LNCaP clone FGC (cell line): ENCODE results near the gene IL6R.
A peak's percentile ranks its signal among the peaks of the same experiment; 100 is the strongest.

Experiments
- DNase-seq: peaks from one replicate; pipeline ENCODE4 v3.0.0-alpha.2; 2011; ENCODE audit warnings: low read depth
- H3K4me3 ChIP-seq: 2 replicates; pipeline ENCODE4 v1.5.1; 2011; ENCODE audit warnings: mild to moderate bottlenecking, low read depth, low read length, control low read depth
- TF ChIP-seq, protein P1 (sequence below): IDR thresholded peaks from 2 replicates; pipeline ENCODE4 v1.5.1; 2012; ENCODE audit warnings: mild to moderate bottlenecking; ENCODE audit not compliant: control insufficient read depth, insufficient read depth; ENCODE audit errors: extremely low read depth

IL6R gene

DNA sequence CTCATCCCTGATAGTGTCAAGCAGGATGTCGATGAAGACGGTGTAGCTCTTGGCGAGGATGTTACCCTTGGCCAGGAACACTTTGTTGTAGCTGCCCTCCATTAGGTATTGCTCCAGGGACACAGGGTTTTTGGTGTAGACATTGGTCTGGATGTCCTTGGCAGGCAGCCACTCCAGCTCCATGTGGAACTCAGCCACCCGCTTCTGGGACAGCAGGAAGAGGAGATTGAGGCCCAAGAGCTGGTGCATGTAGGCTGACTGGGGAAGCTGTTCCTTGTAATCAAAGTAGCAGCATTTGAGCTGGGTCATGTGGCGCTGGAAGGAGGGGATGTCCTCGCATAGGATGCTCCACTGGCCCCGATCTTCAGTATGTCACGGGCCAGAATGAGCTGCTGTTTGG is 9.5 kb downstream of the IL6R start:
- DNase-seq, result peak; percentile 50
- TF ChIP-seq, protein P1, sequence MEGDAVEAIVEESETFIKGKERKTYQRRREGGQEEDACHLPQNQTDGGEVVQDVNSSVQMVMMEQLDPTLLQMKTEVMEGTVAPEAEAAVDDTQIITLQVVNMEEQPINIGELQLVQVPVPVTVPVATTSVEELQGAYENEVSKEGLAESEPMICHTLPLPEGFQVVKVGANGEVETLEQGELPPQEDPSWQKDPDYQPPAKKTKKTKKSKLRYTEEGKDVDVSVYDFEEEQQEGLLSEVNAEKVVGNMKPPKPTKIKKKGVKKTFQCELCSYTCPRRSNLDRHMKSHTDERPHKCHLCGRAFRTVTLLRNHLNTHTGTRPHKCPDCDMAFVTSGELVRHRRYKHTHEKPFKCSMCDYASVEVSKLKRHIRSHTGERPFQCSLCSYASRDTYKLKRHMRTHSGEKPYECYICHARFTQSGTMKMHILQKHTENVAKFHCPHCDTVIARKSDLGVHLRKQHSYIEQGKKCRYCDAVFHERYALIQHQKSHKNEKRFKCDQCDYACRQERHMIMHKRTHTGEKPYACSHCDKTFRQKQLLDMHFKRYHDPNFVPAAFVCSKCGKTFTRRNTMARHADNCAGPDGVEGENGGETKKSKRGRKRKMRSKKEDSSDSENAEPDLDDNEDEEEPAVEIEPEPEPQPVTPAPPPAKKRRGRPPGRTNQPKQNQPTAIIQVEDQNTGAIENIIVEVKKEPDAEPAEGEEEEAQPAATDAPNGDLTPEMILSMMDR, result no peak
- no peak overlapping the region for H3K4me3 ChIP-seq

DNA sequence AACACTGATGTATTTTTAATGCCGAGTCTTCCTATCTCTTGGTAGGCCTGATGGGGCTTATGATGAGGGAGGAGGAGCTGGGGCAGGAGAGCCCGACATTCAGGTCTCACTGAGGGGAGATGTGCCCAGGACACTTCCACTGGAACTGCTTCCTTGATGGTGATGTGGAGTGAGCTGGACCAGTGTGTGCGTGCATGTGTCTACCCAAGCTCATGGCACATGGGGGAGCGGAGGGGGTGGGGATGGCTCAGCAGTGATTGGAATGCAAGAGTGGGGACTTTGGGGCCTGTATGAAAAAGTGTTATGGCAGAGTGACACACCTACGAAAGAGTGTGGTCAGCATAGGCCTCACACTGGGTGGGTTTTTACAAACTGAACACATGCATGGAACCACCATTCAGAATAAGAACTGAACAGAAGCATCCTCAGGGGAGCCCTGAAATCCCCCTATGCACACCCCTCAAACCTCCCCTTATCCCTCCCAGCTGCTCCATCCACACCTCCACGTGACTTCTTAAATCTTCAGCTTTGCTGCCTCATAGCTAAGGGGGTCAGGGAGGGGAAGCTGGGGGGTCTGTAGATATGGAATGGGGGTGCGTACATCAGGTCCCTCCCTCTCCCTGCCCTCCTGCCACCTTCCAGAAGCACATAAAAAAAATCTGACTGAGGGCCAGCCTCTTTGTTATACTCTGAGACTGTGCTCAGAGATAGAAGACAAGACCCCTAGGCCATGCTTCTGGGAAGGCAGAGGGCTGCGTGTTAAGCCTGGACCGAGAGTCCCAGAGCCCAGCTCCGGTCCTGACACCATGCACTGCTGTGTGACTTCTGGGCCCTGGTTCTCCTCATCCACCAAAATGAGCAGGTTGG is 11.6 kb downstream of the IL6R start:
- DNase-seq, result no peak
- TF ChIP-seq, protein P1, result no peak
- H3K4me3 ChIP-seq, result no peak overlapping the region

DNA sequence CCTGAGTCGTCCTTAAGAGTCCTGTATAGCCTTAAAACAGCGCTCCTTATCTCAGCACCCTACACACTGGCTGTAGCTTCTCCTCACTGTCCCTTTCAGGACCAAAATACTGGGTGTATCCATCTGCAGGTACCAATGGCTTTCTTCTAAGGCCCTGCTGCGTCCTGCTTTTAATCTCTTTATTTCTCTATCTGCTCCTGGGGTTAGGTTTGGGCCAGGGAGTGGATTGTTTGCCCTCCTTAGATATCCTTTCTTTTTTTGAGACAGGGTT is 12.1 kb downstream of the IL6R start:
- TF ChIP-seq, protein P1, result no peak
- no peak for DNase-seq
- H3K4me3 ChIP-seq, result no peak overlapping the region

DNA sequence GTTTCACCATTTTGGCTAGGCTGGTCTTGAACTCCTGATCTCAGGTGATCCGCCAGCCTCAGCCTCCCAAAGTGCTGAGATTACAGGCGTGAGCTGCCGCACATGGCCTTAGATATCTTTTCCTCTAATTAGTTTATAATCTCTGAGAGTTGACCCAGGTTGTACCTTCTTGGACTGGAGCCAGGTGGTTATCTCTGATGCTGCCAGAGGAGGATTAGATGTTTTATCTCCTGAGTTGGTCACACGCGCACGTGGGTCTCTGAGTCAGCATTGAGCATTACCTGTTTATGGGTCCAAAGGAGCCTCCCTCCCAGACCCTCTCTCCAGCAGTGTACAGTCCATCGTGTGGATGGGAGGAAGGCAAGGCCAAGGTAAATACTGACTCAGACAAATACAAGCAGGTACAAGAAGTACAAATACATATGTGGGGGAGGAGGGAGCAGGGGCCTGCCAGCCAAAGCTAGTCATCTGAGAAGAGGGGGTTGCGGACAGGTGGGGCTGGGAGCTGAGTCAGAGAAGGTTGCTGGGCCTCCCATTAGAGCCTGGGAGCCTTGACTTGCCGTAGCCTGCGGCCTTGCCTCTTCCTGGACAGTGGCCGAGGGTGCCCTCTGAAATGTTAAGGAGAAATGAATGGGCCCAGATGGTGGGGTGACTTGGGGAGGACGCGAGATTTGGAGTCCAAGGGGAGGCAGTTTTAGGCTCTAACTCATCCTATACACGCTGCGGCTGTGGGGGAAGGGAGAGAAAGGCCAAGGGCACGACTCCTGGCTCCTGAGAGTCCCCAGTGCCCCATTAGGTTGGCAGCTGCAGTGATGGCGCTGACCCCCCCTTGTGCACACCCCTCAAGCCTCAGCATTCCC is 13.1 kb downstream of the IL6R start:
- TF ChIP-seq, protein P1, result no peak
- DNase-seq, result peak; percentile 100
- peak overlapping the region; percentile 23 for H3K4me3 ChIP-seq

DNA sequence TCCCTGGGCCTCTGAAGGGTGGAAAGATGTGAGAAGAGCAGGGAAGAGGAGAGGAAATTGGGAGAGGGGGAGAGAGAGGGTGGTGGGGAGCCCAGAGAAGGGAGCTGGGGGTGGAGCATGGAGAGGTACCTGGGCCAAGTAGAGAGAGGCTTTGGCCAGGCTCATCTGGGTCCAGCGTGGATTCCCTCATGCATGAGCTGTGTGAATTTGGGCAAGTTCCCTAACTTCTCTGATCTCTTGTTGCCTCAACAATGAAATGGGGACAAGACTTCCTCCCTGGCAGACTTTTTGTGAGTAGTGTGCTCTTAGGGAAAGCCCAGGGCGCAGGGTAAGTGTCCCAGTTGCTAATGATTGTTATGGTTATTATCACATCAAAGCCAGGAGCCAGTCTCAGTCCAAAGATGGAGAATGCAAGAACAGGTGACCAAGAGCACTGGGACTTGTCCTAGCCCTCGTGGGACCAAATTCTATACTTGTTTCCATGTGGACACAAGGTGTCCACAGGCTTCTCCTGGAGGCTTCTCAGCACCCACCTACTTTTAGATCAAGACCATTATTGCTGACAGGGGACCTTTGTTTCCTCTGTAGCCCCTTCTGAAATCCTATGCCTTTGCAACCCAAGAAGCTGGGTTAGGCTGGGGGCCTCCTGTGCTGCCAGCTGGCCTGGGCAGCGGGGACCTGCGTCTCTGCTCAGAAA is 13.9 kb downstream of the IL6R start:
- no peak overlapping the region; the same call in 1 of the 2 replicates for H3K4me3 ChIP-seq
- TF ChIP-seq, protein P1, result no peak
- DNase-seq, result peak; percentile 27

DNA sequence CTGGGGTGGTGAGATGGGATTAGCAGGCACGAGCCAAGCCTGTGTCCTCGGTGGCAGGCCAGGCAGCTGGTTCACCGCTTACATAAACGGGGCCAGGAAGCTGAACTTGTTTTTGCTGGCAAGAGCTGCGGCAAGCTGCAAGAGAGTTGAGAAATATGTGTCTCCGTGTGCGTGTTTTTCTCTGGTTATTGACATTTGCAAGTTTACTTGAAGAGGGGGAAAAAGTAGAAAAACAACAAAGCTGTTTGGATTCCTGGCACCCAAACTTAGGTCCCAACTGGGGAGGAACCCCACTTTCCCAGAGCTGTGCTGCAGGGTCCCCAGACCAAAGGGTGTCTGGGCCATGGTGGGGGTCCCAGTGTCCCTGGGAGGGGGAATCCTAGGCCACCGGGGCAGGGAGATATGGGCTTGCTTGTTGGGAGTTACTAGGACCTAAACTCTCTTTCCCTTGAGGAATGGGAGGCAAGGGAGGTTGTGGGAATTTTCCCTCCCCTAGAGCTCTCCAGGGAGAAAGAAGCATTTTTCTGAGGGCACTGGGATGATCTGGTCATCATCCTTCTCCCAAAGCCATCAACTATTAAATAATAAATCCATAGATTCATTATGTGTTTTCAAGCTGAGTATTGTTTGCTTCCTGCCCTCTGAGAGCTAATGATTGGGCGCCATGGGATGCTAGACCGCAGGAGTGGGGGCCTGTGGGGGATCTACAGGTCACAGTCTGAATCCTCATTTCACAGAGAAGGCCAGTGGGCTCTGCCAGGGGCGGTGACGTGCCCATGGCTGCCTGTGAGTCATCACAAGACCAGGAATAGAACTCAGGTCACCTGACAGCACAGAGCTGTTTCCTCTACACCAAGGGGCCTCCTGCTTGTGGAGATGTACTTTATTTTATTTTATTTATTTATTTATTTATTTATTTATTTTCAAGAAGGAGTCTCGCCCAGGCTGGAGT is 14.8 kb downstream of the IL6R start:
- no peak overlapping the region for H3K4me3 ChIP-seq
- DNase-seq, result peak; percentile 93
- TF ChIP-seq, protein P1, result no peak
